Cardiac muscle cell (in vitro differentiated cells and primary cell): ENCODE data around the gene TSPAN5. TPM values are rescaled to one million over a fixed set of nuclear protein-coding genes. Genes with fewer than 3 reads are reported as not detected.
A peak's percentile ranks its signal among the peaks of the same experiment; 100 is the strongest.

ENCODE experiments used
- DNase-seq, 2 donors: peaks; one replicate each; pipeline versions ENCODE4 v3.0.0 to v3.0.0-alpha.2; 2010 to 2017; ENCODE audit warnings: low read depth in 1 of 2, low spot score in 1 of 2
- H3K27ac ChIP-seq: fragments of 200-600 bp; sonication (generic); 2 replicates; pipeline ENCODE4 v1.5.1; 2016
- H3K27me3 ChIP-seq: fragments of 200-600 bp; sonication (generic); 2 replicates; pipeline ENCODE4 v1.6.0; 2016; ENCODE audit warnings: control low read depth
- H3K36me3 ChIP-seq: fragments of 200-600 bp; sonication (generic); 2 replicates; pipeline ENCODE4 v1.5.1; 2016; ENCODE audit warnings: control low read depth
- H3K4me1 ChIP-seq: fragments of 200-600 bp; sonication (generic); 2 replicates; pipeline ENCODE4 v1.8.1; 2017; ENCODE audit warnings: low read depth, mild to moderate bottlenecking, mixed run types
- H3K4me3 ChIP-seq: fragments of 200-600 bp; sonication (generic); 2 replicates; pipeline ENCODE4 v1.5.1; 2016; ENCODE audit warnings: mild to moderate bottlenecking
- H3K9me3 ChIP-seq: fragments of 200-600 bp; sonication (generic); 2 replicates; pipeline ENCODE4 v1.5.1; 2017; ENCODE audit warnings: low read depth, mild to moderate bottlenecking, control low read depth
- CTCF ChIP-seq: IDR thresholded peaks from 2 replicates; pipeline ENCODE4 v1.5.1; 2012; ENCODE audit warnings: low read depth, mild to moderate bottlenecking, low read length
- polyA plus RNA-seq: library from polyadenylated mRNA; unstranded; fragments of >200 nt; fragmentation: Nextera tagmentation; extraction: Ambion mirVana; gene quantifications from 2 replicates; pipeline ENCODE4 v1.2.1, GENCODE V29; 2016
- total RNA-seq: library from RNA; depleted of rRNA; stranded (reverse); fragments of >200 nt; gene quantifications from 2 replicates; pipeline ENCODE4 v1.2.3, GENCODE V29; 2016

TSPAN5 gene
- total and polyA plus RNA-seq, 2 experiments from 2014 or later: 26.9 to 39.8 TPM

- peak overlapping the region; percentile 8 for H3K27ac ChIP-seq
- no peaks in the 10 kb centered on the region for H3K9me3 ChIP-seq
- H3K27me3 ChIP-seq: no peaks in the 10 kb centered on the region
- H3K36me3 ChIP-seq: no peaks in the 10 kb centered on the region
- TF ChIP-seq CTCF: peak; percentile 6
- peaks cover 14% of the 10 kb centered on the region for H3K4me1 ChIP-seq
- no peak overlapping the region for H3K4me3 ChIP-seq
- DNase-seq: peak in 1 of 2 donors; percentile 81
Measured at GRCh38 chr4:98627531-98628257, 30.7 kb downstream of the TSPAN5 start.

- Histone ChIP-seq H3K4me3 (no peak overlapping the region), H3K27ac (no peak overlapping the region), H3K36me3 (no peaks in the 10 kb centered on the region), H3K27me3 (no peaks in the 10 kb centered on the region), H3K9me3 (no peaks in the 10 kb centered on the region), H3K4me1 (peaks cover 12% of the 10 kb centered on the region)
- DNase-seq: peak in 1 of 2 donors; percentile 89
- peak; percentile 17 for TF ChIP-seq CTCF
Measured at GRCh38 chr4:98626350-98626749, 32.1 kb downstream of the TSPAN5 start.

- DNase-seq: no peak
- peaks cover 10% of the 10 kb centered on the region for H3K4me1 ChIP-seq
- H3K27me3 ChIP-seq: no peaks in the 10 kb centered on the region
- H3K36me3 ChIP-seq: no peaks in the 10 kb centered on the region
- no peak overlapping the region for H3K4me3 ChIP-seq
- no peak for TF ChIP-seq CTCF
- H3K27ac ChIP-seq: no peak overlapping the region
- H3K9me3 ChIP-seq: no peaks in the 10 kb centered on the region
Measured at GRCh38 chr4:98625920-98626319, 32.5 kb downstream of the TSPAN5 start.

GRCh38 chr4:98625399-98625798, 33.0 kb downstream of the TSPAN5 start:
- no peak overlapping the region for H3K4me3 ChIP-seq
- no peak overlapping the region for H3K27ac ChIP-seq
- DNase-seq: no peak
- H3K4me1 ChIP-seq: peaks cover 10% of the 10 kb centered on the region
- no peaks in the 10 kb centered on the region for H3K27me3 ChIP-seq
- H3K36me3 ChIP-seq: no peaks in the 10 kb centered on the region
- H3K9me3 ChIP-seq: no peaks in the 10 kb centered on the region
- TF ChIP-seq CTCF: no peak

GRCh38 chr4:98624642-98625041, 33.8 kb downstream of the TSPAN5 start:
- Histone ChIP-seq H3K27ac (no peak overlapping the region), H3K4me3 (no peak overlapping the region), H3K36me3 (no peaks in the 10 kb centered on the region), H3K9me3 (no peaks in the 10 kb centered on the region), H3K27me3 (no peaks in the 10 kb centered on the region), H3K4me1 (peaks cover 10% of the 10 kb centered on the region)
- no peak for DNase-seq
- TF ChIP-seq CTCF: no peak
